Calu3 (cell line): ENCODE results near the gene SLC7A6OS. TPM values are rescaled to one million over a fixed set of nuclear protein-coding genes. Genes with fewer than 3 reads are reported as not detected.
A peak's percentile ranks its signal among the peaks of the same experiment; 100 is the strongest.

Experiments
- BruUV-seq: library from RNA; stranded (reverse); fragments of 400-500 nt; replicated peaks from 2 replicates; lab custom pipeline; 2021; lab: Mats Ljungman, UMichigan
- CTCF ChIA-PET: fragments of 300-600 bp; sonication (Branson Sonifier 250); formaldehyde crosslinking; loops from one replicate; lab custom pipeline; 2022; ENCODE audit warnings: antibody characterized with exemption; lab: Charles Lee
- DNase-seq: peaks from one replicate; pipeline ENCODE4 v3.0.0; 2022
- H3K27ac Mint-ChIP-seq: one replicate; pipeline ENCODE4 v1.8.0; 2022; ENCODE audit warnings: mixed read lengths; ENCODE audit not compliant: unreplicated experiment
- H3K27me3 Mint-ChIP-seq: one replicate; pipeline ENCODE4 v1.8.0; 2022; ENCODE audit warnings: mixed read lengths; ENCODE audit not compliant: unreplicated experiment
- H3K36me3 Mint-ChIP-seq: one replicate; pipeline ENCODE4 v1.8.0; 2022; ENCODE audit warnings: mild to moderate bottlenecking, moderate library complexity, mixed read lengths; ENCODE audit not compliant: insufficient read depth, unreplicated experiment
- H3K4me1 Mint-ChIP-seq: one replicate; pipeline ENCODE4 v1.8.0; 2022; ENCODE audit warnings: mild to moderate bottlenecking, low read depth, mixed read lengths; ENCODE audit not compliant: unreplicated experiment
- H3K4me3 Mint-ChIP-seq: one replicate; pipeline ENCODE4 v1.8.0; 2022; ENCODE audit warnings: mild to moderate bottlenecking, low read depth, moderate library complexity, mixed read lengths; ENCODE audit not compliant: unreplicated experiment
- H3K9me3 Mint-ChIP-seq: one replicate; pipeline ENCODE4 v1.8.0; 2022; ENCODE audit warnings: low read depth, mixed read lengths; ENCODE audit not compliant: unreplicated experiment
- CTCF ChIP-seq: fragments of 200-600 bp; IDR thresholded peaks from one replicate; pipeline ENCODE4 v1.8.0; 2022; ENCODE audit warnings: antibody characterized with exemption; ENCODE audit not compliant: unreplicated experiment
- intact Hi-C: fragments of 100-400 bp; cut with micrococcal nuclease; formaldehyde crosslinking; loops from one replicate; pipeline ENCODE4 v1.10.0; 2022; ENCODE audit not compliant: unreplicated experiment
- total RNA-seq: library from RNA; stranded (reverse); gene quantifications from 2 replicates; pipeline ENCODE4 v1.2.3, GENCODE V29; 2022

Gene SLC7A6OS
- total RNA-seq, 1 experiment from 2014 or later: 28.4 TPM

- Mint-ChIP-seq H3K4me1 (no peaks in the 10 kb centered on the region), H3K27me3 (no peaks in the 10 kb centered on the region), H3K36me3 (peaks cover 19% of the 10 kb centered on the region), H3K4me3 (no peak overlapping the region), H3K9me3 (no peaks in the 10 kb centered on the region), H3K27ac (no peak overlapping the region)
- CTCF ChIA-PET: interaction anchor here (0.6 to 0.7 kb wide), 3 partner anchors 16 to 496 kb away, joined by 3 to 4 read pairs (median 4); no protein-coding TSS in a partner anchor
- DNase-seq: no peak
- intact Hi-C loops: no loop called here
- TF ChIP-seq CTCF: no peak
- BruUV-seq: no TSS peak
These were observed 8.6 kb upstream of the SLC7A6OS start for GRCh38 chr16:68319185-68319908.

GRCh38 chr16:68313116-68313515 is 2.4 kb upstream of the SLC7A6OS start:
- H3K9me3 Mint-ChIP-seq: no peaks in the 10 kb centered on the region
- DNase-seq: no peak
- H3K4me3 Mint-ChIP-seq: no peak overlapping the region
- BruUV-seq: no TSS peak
- CTCF ChIA-PET: no interaction called here
- TF ChIP-seq CTCF: no peak
- H3K27me3 Mint-ChIP-seq: no peaks in the 10 kb centered on the region
- H3K4me1 Mint-ChIP-seq: peaks cover 12% of the 10 kb centered on the region
- peaks cover 36% of the 10 kb centered on the region for H3K36me3 Mint-ChIP-seq
- no peak overlapping the region for H3K27ac Mint-ChIP-seq
- intact Hi-C loops: loop anchor here (5.0 kb wide), 1 partner anchor 46 kb away; no protein-coding TSS in a partner anchor

GRCh38 chr16:68310437-68310773 is 341 bp downstream of the SLC7A6OS start:
- Mint-ChIP-seq H3K9me3 (no peaks in the 10 kb centered on the region), H3K27ac (peak overlapping the region; percentile 88), H3K4me1 (peaks cover 12% of the 10 kb centered on the region), H3K4me3 (peak overlapping the region; percentile 99), H3K27me3 (no peaks in the 10 kb centered on the region), H3K36me3 (peaks cover 34% of the 10 kb centered on the region)
- CTCF ChIA-PET: interaction anchor here (0.5 to 1.8 kb wide), 8 partner anchors 30 to 863 kb away, joined by 3 to 13 read pairs (median 4); partner anchors contain the start of gene SLC7A6
- TF ChIP-seq CTCF: no peak
- no peak for DNase-seq
- no TSS peak for BruUV-seq
- intact Hi-C loops: loop anchor here (5.0 kb wide), 1 partner anchor 43 kb away; no protein-coding TSS in a partner anchor

GRCh38 chr16:68309799-68310198 is 947 bp downstream of the SLC7A6OS start:
- no peak for DNase-seq
- intact Hi-C loops: loop anchor here (5.0 kb wide), 1 partner anchor 42 kb away; no protein-coding TSS in a partner anchor
- no peak for TF ChIP-seq CTCF
- peaks cover 12% of the 10 kb centered on the region for H3K4me1 Mint-ChIP-seq
- H3K4me3 Mint-ChIP-seq: peak overlapping the region; percentile 99
- no peaks in the 10 kb centered on the region for H3K27me3 Mint-ChIP-seq
- peak overlapping the region; percentile 88 for H3K27ac Mint-ChIP-seq
- CTCF ChIA-PET: no interaction called here
- H3K36me3 Mint-ChIP-seq: peaks cover 34% of the 10 kb centered on the region
- H3K9me3 Mint-ChIP-seq: no peaks in the 10 kb centered on the region
- BruUV-seq: TSS peak; percentile 51
